AG10803 (cell line): ENCODE data around the gene MLEC.

Source experiments
- DNase-seq: peaks from one replicate; pipeline ENCODE4 v3.0.0; 2010; ENCODE audit warnings: low read depth
- H3K4me3 ChIP-seq: 2 replicates; pipeline ENCODE4 v1.5.1; 2011; ENCODE audit warnings: mild to moderate bottlenecking, low read length, control low read depth
- TF ChIP-seq, protein P1 (sequence below): conservative IDR thresholded peaks from 2 replicates; pipeline ENCODE4 v1.5.1; 2011; ENCODE audit warnings: mild to moderate bottlenecking, low read length, control low read depth, inconsistent platforms

MLEC gene

DNA sequence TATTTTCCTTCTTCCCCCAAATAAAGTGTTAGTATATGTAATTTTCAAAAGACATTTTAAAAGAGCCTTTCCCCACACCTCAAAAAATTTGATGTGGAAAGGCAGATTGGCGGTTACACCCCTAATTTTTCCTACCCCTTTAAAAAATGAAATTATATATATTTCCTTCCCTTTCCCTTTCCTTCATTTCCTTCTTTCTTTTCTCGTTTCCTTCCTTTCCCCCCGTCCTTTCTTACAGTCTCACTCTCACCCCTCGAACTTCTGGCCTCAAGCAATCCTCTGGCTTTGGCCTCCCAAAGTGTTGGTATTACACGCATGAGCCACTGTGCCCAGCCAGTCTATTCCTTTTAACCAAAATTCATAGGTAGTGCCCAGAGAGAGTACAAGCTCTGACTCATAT, 19.1 kb downstream of the MLEC start:
- H3K4me3 ChIP-seq, result no peak overlapping the region
- no peak for DNase-seq
- TF ChIP-seq, protein P1, sequence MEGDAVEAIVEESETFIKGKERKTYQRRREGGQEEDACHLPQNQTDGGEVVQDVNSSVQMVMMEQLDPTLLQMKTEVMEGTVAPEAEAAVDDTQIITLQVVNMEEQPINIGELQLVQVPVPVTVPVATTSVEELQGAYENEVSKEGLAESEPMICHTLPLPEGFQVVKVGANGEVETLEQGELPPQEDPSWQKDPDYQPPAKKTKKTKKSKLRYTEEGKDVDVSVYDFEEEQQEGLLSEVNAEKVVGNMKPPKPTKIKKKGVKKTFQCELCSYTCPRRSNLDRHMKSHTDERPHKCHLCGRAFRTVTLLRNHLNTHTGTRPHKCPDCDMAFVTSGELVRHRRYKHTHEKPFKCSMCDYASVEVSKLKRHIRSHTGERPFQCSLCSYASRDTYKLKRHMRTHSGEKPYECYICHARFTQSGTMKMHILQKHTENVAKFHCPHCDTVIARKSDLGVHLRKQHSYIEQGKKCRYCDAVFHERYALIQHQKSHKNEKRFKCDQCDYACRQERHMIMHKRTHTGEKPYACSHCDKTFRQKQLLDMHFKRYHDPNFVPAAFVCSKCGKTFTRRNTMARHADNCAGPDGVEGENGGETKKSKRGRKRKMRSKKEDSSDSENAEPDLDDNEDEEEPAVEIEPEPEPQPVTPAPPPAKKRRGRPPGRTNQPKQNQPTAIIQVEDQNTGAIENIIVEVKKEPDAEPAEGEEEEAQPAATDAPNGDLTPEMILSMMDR, result no peak

DNA sequence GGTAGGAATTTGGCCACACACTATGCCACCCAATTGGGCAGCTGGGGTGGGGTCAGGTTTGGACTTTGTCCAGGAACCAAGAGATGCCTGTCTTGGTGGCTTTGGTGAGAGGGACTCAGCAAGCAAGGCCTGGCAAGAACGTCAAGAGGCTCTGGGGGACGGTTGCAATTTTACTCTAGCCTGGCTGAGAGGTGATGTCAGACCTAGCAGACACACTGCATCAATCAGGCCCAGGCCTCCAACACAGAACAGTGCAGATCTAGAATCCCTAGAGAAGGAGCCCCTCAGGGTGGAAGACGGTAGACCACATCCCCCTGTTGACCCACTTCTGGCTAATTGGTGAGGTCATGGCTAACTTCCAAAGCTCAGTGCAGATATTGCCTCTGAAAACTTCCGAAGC, 21.7 kb downstream of the MLEC start:
- DNase-seq, result no peak
- no peak overlapping the region for H3K4me3 ChIP-seq
- TF ChIP-seq, protein P1, result no peak

DNA sequence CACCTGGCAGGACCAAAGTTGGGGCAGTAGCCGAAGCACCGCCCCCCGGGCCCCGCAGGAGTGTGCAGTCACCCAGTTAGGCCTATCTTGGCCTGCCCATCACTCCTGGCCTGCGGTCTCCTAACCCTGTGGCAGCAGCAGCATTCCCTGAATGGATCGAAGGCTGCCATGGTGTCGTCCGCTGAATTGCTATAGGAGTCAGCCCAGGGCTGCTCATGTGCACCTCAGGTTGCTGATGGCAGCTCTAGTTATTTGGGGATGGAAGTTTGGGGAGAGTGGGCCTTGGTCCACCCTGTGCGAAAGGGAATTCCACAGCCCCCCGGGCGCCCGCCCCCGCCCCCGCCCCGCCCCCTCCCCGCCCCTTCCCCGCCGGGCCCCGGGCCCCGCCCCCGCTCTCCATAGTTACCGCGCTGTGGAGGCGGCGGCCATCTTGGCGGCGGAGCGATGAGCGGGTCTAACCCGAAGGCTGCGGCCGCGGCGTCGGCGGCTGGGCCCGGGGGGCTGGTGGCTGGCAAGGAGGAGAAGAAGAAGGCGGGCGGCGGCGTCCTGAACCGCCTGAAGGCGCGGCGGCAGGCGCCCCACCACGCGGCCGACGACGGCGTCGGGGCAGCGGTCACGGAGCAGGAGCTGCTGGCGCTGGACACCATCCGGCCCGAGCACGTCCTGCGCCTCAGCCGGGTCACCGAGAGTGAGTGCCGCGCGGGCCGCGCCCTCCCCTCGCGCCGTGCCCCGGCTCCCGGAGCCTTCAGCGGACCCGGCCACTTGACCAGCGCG, 23.3 kb downstream of the MLEC start, which contains the start of gene UNC119B:
Gene UNC119B (plus strand): TSS at position 428 of the 774 bp plus-strand sequence. CDS start 17 bp downstream, at position 445.
- TF ChIP-seq, protein P1, result no peak
- peak within 1 kb of the TSS; percentile 77 for H3K4me3 ChIP-seq
- peak; percentile 47 for DNase-seq

DNA sequence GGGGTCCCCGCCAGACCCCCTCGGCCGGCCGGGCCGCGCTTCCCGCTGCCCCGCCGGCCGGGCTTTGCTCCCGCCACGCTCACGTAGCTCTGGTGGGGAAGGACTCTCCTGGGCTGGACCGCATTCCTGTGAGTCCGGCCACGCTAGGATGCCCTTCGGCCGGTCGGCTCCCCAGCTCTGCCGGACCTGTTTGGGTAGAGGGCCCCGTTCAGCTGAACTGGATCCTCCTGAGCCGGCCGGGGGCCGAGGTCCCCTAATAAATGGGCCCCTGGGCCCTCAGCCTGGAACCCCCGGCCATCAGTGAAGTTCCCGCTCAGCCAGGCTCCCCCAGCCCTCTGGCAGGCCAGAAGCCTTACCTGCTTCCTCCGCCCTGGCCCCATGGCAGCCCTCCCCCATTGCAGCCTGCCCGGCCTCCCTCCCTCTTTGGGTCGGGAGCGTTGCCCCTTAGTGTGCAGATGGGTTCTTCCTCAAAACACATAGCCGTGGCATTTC, 23.9 kb downstream of the MLEC start:
- TF ChIP-seq, protein P1, result no peak
- no peak for DNase-seq
- peak overlapping the region; percentile 77 for H3K4me3 ChIP-seq

DNA sequence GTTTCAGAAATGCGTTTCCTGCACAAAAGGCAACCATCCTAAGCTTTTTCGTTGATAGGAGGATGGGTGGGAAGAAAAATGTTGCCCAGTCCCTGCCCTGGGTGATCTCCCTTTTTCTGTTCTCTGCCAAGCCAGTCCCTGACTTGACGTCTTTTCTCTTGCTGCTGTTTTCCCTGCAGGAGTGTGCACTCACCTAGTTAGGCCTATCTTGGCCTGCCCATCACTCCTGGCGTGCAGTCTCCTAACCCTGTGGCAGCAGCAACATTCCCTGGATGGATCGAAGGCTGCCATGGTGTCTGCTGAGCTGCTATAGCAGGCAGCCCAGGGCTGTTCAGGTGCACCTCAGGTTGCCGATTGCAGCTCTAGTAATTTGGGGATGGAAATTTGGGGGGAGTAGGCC, 24.5 kb downstream of the MLEC start:
- no peak for DNase-seq
- TF ChIP-seq, protein P1, result no peak
- H3K4me3 ChIP-seq, result peak overlapping the region; percentile 77

DNA sequence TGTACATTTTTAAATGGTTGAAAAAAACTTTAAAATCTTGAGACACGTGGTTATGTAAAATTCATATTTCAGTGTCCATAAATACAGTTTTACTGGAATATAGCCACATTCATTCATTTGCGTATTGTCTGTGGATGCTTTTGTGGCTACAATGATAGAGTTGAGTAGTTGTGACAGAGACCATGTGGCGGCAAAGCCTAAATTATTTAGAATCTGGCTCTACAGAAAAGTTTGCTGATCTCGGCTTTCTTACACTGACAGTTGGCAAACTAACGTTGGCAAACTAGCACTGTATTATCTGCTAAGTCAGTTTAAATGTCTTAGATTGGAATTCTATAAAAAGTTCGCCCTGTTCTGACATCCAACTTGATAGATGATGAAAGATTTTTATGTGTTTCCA, 25.7 kb downstream of the MLEC start:
- DNase-seq, result no peak
- TF ChIP-seq, protein P1, result no peak
- no peak overlapping the region for H3K4me3 ChIP-seq
